SK-N-SH (cell line): ENCODE results near the gene FTO. TPM values are rescaled to one million over a fixed set of nuclear protein-coding genes. Genes with fewer than 3 reads are reported as not detected.

ENCODE experiments used
- CTCF ChIA-PET: fragments of 300-600, 350-600 bp; formaldehyde crosslinking; extraction: SDS; loops from one replicate; lab custom pipeline; 2021; lab: Yijun Ruan, JAX
- POLR2A ChIA-PET: fragments of 350-600 bp; sonication (Branson Sonifier 250); formaldehyde crosslinking; extraction: SDS; loops from one replicate; lab custom pipeline; 2020; ENCODE audit warnings: antibody characterized with exemption, inconsistent platforms; lab: Yijun Ruan, JAX
- DNase-seq: peaks from one replicate; pipeline ENCODE4 v3.0.0; 2012
- H2AFZ ChIP-seq: fragments of 200-600 bp; sonication (generic); 2 replicates; pipeline ENCODE4 v1.8.1; 2016; ENCODE audit warnings: antibody characterized with exemption, mild to moderate bottlenecking, low read depth
- H3F3A ChIP-seq: fragments of 200-600 bp; sonication (generic); replicated peaks from 2 replicates; pipeline ENCODE3; 2016; ENCODE audit warnings: antibody characterized with exemption, mild to moderate bottlenecking; ENCODE audit not compliant: insufficient read depth
- H3K27ac ChIP-seq, 2 experiments: fragments of 200-500 bp in 1 of 2; fragments of 200-600 bp in 1 of 2; sonication (Bioruptor generic) in 1 of 2; sonication (generic), shearing (Covaris generic) in 1 of 2; 2 replicates each; pipeline versions ENCODE4 v1.5.1 to v1.6.1; 2014 to 2016; ENCODE audit warnings: low read depth in 2 of 2, inconsistent platforms in 1 of 2, low read length in 1 of 2, mild to moderate bottlenecking in 1 of 2, mixed read lengths in 1 of 2
- H3K27me3 ChIP-seq: fragments of 200-600 bp; sonication (generic), shearing (Covaris generic); 2 replicates; pipeline ENCODE4 v1.6.1; 2016; ENCODE audit warnings: mixed run types; ENCODE audit not compliant: insufficient read depth
- H3K36me3 ChIP-seq, 2 experiments: fragments of 200-500 bp in 1 of 2; fragments of 200-600 bp in 1 of 2; sonication (Bioruptor generic) in 1 of 2; sonication (generic) in 1 of 2; replicated peaks in 1 of 2; 2 replicates each; pipeline versions ENCODE3 to v1.5.1; 2014 to 2016; ENCODE audit warnings: low read length in 1 of 2, mild to moderate bottlenecking in 1 of 2; ENCODE audit not compliant: insufficient read depth in 2 of 2, control insufficient read depth in 1 of 2
- H3K4me1 ChIP-seq, 2 experiments: fragments of 200-500 bp in 1 of 2; fragments of 200-600 bp in 1 of 2; sonication (Bioruptor generic) in 1 of 2; sonication (generic), shearing (Covaris generic) in 1 of 2; 2 replicates each; pipeline versions ENCODE4 v1.5.1 to v1.6.1; 2014 to 2016; ENCODE audit warnings: low read depth in 1 of 2, low read length in 1 of 2, mixed run types in 1 of 2; ENCODE audit not compliant: insufficient read depth in 2 of 2, control insufficient read depth in 1 of 2
- H3K4me2 ChIP-seq: fragments of 200-600 bp; sonication (generic), shearing (Covaris generic); 2 replicates; pipeline ENCODE4 v1.6.1; 2017; ENCODE audit warnings: mixed run types
- H3K4me3 ChIP-seq, 2 experiments: fragments of 200-500 bp in 1 of 2; fragments of 200-600 bp in 1 of 2; sonication (Bioruptor generic) in 1 of 2; sonication (generic), shearing (Covaris generic) in 1 of 2; 2 replicates each; pipeline versions ENCODE4 v1.5.1 to v1.8.1; 2014 to 2016; ENCODE audit warnings: low read depth in 2 of 2, inconsistent platforms in 1 of 2, low read length in 1 of 2, mild to moderate bottlenecking in 1 of 2, mixed read lengths in 1 of 2, moderate library complexity in 1 of 2
- H3K79me2 ChIP-seq: fragments of 200-600 bp; sonication (generic); 2 replicates; pipeline ENCODE4 v1.8.1; 2017; ENCODE audit warnings: mild to moderate bottlenecking; ENCODE audit not compliant: insufficient read depth
- H3K9ac ChIP-seq: fragments of 200-600 bp; sonication (generic); 2 replicates; pipeline ENCODE4 v1.6.1; 2017; ENCODE audit warnings: mixed run types
- H3K9me2 ChIP-seq: fragments of 200-600 bp; sonication (generic); 2 replicates; pipeline ENCODE4 v1.6.1; 2017; ENCODE audit warnings: mixed run types
- H3K9me3 ChIP-seq: fragments of 200-600 bp; sonication (generic); 2 replicates; pipeline ENCODE4 v1.6.1; 2017; ENCODE audit warnings: mixed run types, mild to moderate bottlenecking, moderate library complexity
- H4K20me1 ChIP-seq: fragments of 200-600 bp; sonication (generic); 2 replicates; pipeline ENCODE4 v1.6.1; 2017; ENCODE audit warnings: mild to moderate bottlenecking, mixed run types; ENCODE audit not compliant: insufficient read depth
- CHD2 ChIP-seq: fragments of 150-350 bp; IDR thresholded peaks from 2 replicates; pipeline ENCODE4 v1.6.1; 2018; ENCODE audit warnings: low read length; ENCODE audit not compliant: partially characterized antibody
- CTCF ChIP-seq: fragments of 200-600 bp; sonication (generic); IDR thresholded peaks from 2 replicates; pipeline ENCODE4 v1.6.1; 2017; ENCODE audit warnings: antibody characterized with exemption, mild to moderate bottlenecking, moderate library complexity
- EP300 ChIP-seq, 2 experiments: IDR thresholded peaks; 2 replicates each; pipeline versions ENCODE4 v1.4.0 to v1.6.1; 2012; ENCODE audit warnings: borderline replicate concordance in 1 of 2, low read depth in 1 of 2, low read length in 1 of 2
- EZH2phosphoT487 ChIP-seq: fragments of 200-600 bp; sonication (generic); IDR thresholded peaks from 2 replicates; pipeline ENCODE4 v1.6.1; 2017; ENCODE audit warnings: low read depth, mixed run types, mild to moderate bottlenecking, antibody characterized with exemption, moderate library complexity, borderline replicate concordance
- GABPA ChIP-seq: IDR thresholded peaks from 2 replicates; pipeline ENCODE4 v1.4.0; 2012; ENCODE audit warnings: low read depth, mild to moderate bottlenecking
- GATA2 ChIP-seq: sonication (generic); formaldehyde crosslinking; IDR thresholded peaks from 2 replicates; pipeline ENCODE4 v1.5.0; 2020; ENCODE audit warnings: mild to moderate bottlenecking, missing genetic modification reagents
- IRF3 ChIP-seq: fragments of 150-350 bp; IDR thresholded peaks from 2 replicates; pipeline ENCODE4 v1.6.1; 2016; ENCODE audit warnings: mild to moderate bottlenecking, low read depth, low read length
- MAX ChIP-seq: IDR thresholded peaks from 2 replicates; pipeline ENCODE4 v1.4.0; 2012; ENCODE audit warnings: low read depth
- RAD21 ChIP-seq: IDR thresholded peaks from 2 replicates; pipeline ENCODE4 v1.6.1; 2012; ENCODE audit warnings: mild to moderate bottlenecking, low read length
- RCOR1 ChIP-seq: fragments of 150-350 bp; IDR thresholded peaks from 2 replicates; pipeline ENCODE4 v1.6.1; 2017; ENCODE audit warnings: antibody characterized with exemption, low read length
- RFX5 ChIP-seq: IDR thresholded peaks from 2 replicates; pipeline ENCODE4 v1.6.1; 2012; ENCODE audit warnings: mild to moderate bottlenecking, improper control_type of control experiment, low read length
- SMC3 ChIP-seq: IDR thresholded peaks from 2 replicates; pipeline ENCODE4 v1.6.1; 2012; ENCODE audit warnings: low read depth, low read length, improper control_type of control experiment
- TCF12 ChIP-seq: IDR thresholded peaks from 2 replicates; pipeline ENCODE4 v1.4.0; 2012
- TEAD4 ChIP-seq: IDR thresholded peaks from 2 replicates; pipeline ENCODE4 v1.4.0; 2012; ENCODE audit warnings: mild to moderate bottlenecking, borderline replicate concordance; ENCODE audit not compliant: insufficient read depth
- YY1 ChIP-seq: IDR thresholded peaks from 2 replicates; pipeline ENCODE4 v1.4.0; 2012; ENCODE audit warnings: low read depth, mild to moderate bottlenecking
- ZBTB33 ChIP-seq: IDR thresholded peaks from 2 replicates; pipeline ENCODE4 v1.4.0; 2012; ENCODE audit warnings: low read depth, borderline replicate concordance
- WGBS: methylation state at CpG from one replicate; pipeline ENCODE4 v1.1.6; 2017; ENCODE audit warnings: low lambda C conversion rate; 5-methylcytosine and 5-hydroxymethylcytosine counted together
- polyA plus RNA-seq, 3 experiments: library from polyadenylated mRNA; depleted of rRNA; stranded (reverse); fragments of >200 nt; gene quantifications; 2 replicates each; pipeline ENCODE4 v1.2.3, GENCODE V29; 2012

Gene FTO
- polyA plus RNA-seq, 1 of the 3 experiments (the other 2 are of a cell fraction), result 41.2 TPM

GRCh38 chr16:53730693-53731092, 26.7 kb downstream of the FTO start (continued):
- TF ChIP-seq EZH2phosphoT487 (no peak), EP300 (IDR thresholded peaks at IDR 0.05; ENCODE audit: borderline replicate concordance in 1 of 2, low read depth in 1 of 2, low read length in 1 of 2) (no peak), RFX5 (no peak), RCOR1 (no peak), YY1 (no peak)
- TF ChIP-seq, all 33 proteins: peak for 0

- no peaks in the 10 kb centered on the region for H3K9me3 ChIP-seq
- H3K9ac ChIP-seq, result no peak overlapping the region
- H3K27ac ChIP-seq, result no peak overlapping the region
- H3K9me2 ChIP-seq, result no peaks in the 10 kb centered on the region
- peak in 1 of 2 experiments; percentile 27; a peak in 1 of 4 replicates for TF ChIP-seq EP300 (IDR thresholded peaks at IDR 0.05; ENCODE audit: borderline replicate concordance in 1 of 2, low read depth in 1 of 2, low read length in 1 of 2)
- no peak for TF ChIP-seq ZBTB33
- peak; percentile 75 for TF ChIP-seq RCOR1
- TF ChIP-seq GABPA, result no peak
- TF ChIP-seq SMC3, result no peak
- no peak for TF ChIP-seq RAD21
- TF ChIP-seq RFX5, result no peak
- TF ChIP-seq MAX, result no peak
- no peak for TF ChIP-seq TCF12
- TF ChIP-seq GATA2 (CRISPR knock-in tag), result peak; percentile 67
- TF ChIP-seq CHD2, result peak; percentile 25
- TF ChIP-seq IRF3, result no peak
- TF ChIP-seq TEAD4, result no peak
- TF ChIP-seq CTCF, result no peak
- WGBS, result 56% methylated on average over 4 of the region's 4 CpGs
- no peaks in the 10 kb centered on the region for H3F3A ChIP-seq
- H3K36me3 ChIP-seq, result no peaks in the 10 kb centered on the region
- H3K27me3 ChIP-seq, result no peaks in the 10 kb centered on the region
- H3K4me3 ChIP-seq, result no peak overlapping the region
- H3K79me2 ChIP-seq, result peaks cover 36% of the 10 kb centered on the region
- H2AFZ ChIP-seq, result no peak overlapping the region
- POLR2A ChIA-PET, result no interaction called here
- no peak overlapping the region for H3K4me2 ChIP-seq
- peak; percentile 61 for DNase-seq
- peaks cover 0 to 2% of the 10 kb centered on the region in 2 experiments; a peak in 2 of 4 replicates for H3K4me1 ChIP-seq
- 0 out of 2 replicates have a peak, but pooled peaks cover 8% of the 10 kb centered on the region for H4K20me1 ChIP-seq
- CTCF ChIA-PET, result no interaction called here
Measured at GRCh38 chr16:53732296-53732929, 28.5 kb downstream of the FTO start.
